Mesenteric fat pad (tissue), 1 donor: ENCODE measurements around the gene SNX25. TPM values are rescaled to one million over a fixed set of nuclear protein-coding genes. Genes with fewer than 3 reads are reported as not detected.
"Not testable (repeated sequence)": the region's sequence is repeated elsewhere in the genome, so short reads cannot be mapped to it uniquely, and the experiment has no call there.

ENCODE experiments used
- DNase-seq: peaks from one replicate; pipeline ENCODE4 v3.0.0-alpha.2; 2020; ENCODE audit warnings: low spot score
- total RNA-seq: library from RNA; stranded (reverse); fragmentation: NEBNext Ultra II Directional; extraction: Animal tissue kit (Norgen Biotek cat#: 25700); gene quantifications from one replicate; pipeline ENCODE4 v1.2.1, GENCODE V29; 2021
- donor health status: DM: yes; HTN: yes; CAD: no.

Gene SNX25
- total RNA-seq, 1 donor from 2014 or later = 15.5 TPM

GRCh38 chr4:185341377-185341776, 132.0 kb downstream of the SNX25 start:
- DNase-seq = no peak

GRCh38 chr4:185341841-185342240, 132.4 kb downstream of the SNX25 start:
- no peak for DNase-seq

- no peak for DNase-seq
These were observed 134.6 kb downstream of the SNX25 start for GRCh38 chr4:185343726-185344581.

GRCh38 chr4:185344743-185345538, 135.5 kb downstream of the SNX25 start:
- DNase-seq = no peak

GRCh38 chr4:185346975-185347601, 137.7 kb downstream of the SNX25 start:
- no peak for DNase-seq

GRCh38 chr4:185351691-185352090, 142.3 kb downstream of the SNX25 start:
- DNase-seq = no peak

GRCh38 chr4:185352202-185352601, 142.8 kb downstream of the SNX25 start:
- no peak for DNase-seq

GRCh38 chr4:185352741-185353140, 143.3 kb downstream of the SNX25 start:
- no peak for DNase-seq

GRCh38 chr4:185357211-185357610, 147.8 kb downstream of the SNX25 start:
- no peak for DNase-seq

GRCh38 chr4:185357733-185358440, 148.5 kb downstream of the SNX25 start:
- no peak for DNase-seq

- DNase-seq = no peak
These were observed 149.1 kb downstream of the SNX25 start for GRCh38 chr4:185358514-185358913.

- no peak for DNase-seq
These were observed 149.6 kb downstream of the SNX25 start for GRCh38 chr4:185358959-185359358.

GRCh38 chr4:185359767-185360446, 150.5 kb downstream of the SNX25 start:
- DNase-seq = no peak

- no peak for DNase-seq
These were observed 152.5 kb downstream of the SNX25 start for GRCh38 chr4:185361872-185362271.

GRCh38 chr4:185362570-185362969, 153.2 kb downstream of the SNX25 start:
- DNase-seq = not testable (repeated sequence)

GRCh38 chr4:185363251-185363650, 153.9 kb downstream of the SNX25 start:
- no peak for DNase-seq

GRCh38 chr4:185364886-185365285, 155.5 kb downstream of the SNX25 start:
- no peak for DNase-seq

- no peak for DNase-seq
These were observed 160.3 kb downstream of the SNX25 start for GRCh38 chr4:185369731-185370130.

GRCh38 chr4:185370268-185370949, 161.0 kb downstream of the SNX25 start:
- DNase-seq = no peak

GRCh38 chr4:185371702-185372101, 162.3 kb downstream of the SNX25 start:
- no peak for DNase-seq
